Effector CD4-positive, alpha-beta T cell (primary cell): ENCODE results near the gene PLA2G6.
"Not testable (repeated sequence)": the region's sequence is repeated elsewhere in the genome, so short reads cannot be mapped to it uniquely, and the experiment has no call there.

Experiments used
- DNase-seq: peaks from one replicate; pipeline ENCODE4 v3.0.0-alpha.2; 2020

Gene PLA2G6

DNA sequence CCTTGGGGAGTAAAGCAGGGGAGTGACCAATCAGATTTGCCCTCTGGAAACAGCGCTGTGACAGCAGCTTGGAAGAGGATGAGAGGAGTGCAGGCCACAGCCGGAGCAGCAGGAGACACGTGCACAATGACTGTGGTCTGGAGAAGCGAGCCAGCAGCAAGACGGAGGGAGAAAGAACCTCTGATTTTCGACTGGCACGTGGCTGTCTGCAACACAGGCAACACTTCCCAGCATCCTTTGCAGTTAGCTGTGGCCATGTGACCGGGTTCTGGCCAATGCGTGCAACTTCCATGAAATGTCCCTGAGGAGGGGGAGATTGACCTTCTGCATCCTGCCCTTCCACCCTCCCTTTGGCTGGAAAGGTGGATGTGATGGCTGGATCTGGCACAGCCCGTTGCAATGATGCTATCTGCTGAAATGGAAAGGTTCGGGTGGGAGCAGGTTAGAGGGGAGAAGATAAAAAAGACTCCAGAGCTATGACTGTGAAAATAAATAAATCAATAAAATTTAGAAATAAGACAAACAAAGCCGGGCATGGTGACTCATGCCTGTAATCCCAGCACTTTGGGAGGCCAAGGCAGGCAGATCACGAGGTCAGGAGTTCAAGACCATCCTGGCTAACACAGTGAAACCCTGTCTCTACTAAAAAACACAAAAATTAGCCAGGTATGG, 15.6 kb downstream of the PLA2G6 start:
- DNase-seq = no peak

DNA sequence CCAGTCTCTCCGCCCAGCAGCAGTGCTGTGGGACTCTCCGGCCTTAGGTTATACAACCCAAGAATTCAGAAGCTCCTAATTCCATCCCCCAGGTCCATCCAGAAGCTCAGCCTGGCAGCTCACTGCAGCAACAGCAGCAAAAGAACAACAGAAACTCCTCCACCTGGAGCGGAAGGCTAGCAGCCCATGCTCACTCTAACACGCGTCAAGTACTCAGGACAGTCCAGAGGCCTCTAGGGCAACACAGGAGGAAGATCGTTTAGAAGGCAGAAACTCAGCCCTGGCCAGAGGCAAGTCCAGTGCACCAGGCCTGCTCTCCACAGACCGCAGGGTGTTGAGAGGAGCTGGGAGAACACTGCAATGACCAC, 17.1 kb downstream of the PLA2G6 start:
- no peak for DNase-seq

DNA sequence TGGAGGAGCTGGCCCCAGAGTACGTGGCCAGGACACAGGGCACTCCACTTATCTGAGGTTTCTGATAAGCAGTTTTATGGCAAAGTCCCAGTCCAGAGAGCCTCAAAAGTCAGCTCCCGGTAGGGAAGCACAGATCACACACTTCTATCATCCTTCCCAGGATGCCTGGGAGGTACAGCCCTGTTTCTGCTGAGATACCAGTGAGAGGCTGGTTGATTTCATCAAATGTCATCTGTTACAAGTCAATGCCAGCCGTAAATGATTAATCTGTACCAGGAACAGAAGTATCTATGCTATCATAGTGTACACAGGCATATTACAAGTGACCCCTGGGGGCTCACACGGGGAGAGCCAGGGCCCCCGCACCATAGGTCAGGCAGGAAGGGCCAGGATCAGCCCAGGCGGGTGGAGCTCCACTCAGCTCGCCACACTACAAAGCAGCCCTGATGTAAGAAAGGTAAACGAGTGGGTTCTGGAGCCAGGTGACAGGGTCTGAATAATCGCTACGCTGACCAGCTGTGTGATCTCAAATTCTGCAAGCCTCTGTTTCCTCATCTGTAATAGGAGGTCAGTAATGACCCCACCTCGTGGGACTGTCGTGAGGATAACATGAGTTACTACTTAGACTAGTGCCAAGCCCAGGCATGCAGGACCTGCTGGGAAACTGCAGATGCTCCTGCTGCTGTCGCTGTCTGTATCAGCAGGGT, 17.6 kb downstream of the PLA2G6 start:
- no peak for DNase-seq

GRCh38 chr22:38162881-38163843, 18.5 kb downstream of the PLA2G6 start:
- no peak for DNase-seq

GRCh38 chr22:38155703-38156102, 25.9 kb downstream of the PLA2G6 start:
- DNase-seq = no peak

- not testable (repeated sequence) for DNase-seq
Measured at GRCh38 chr22:38154563-38154915, 27.1 kb downstream of the PLA2G6 start.

DNA sequence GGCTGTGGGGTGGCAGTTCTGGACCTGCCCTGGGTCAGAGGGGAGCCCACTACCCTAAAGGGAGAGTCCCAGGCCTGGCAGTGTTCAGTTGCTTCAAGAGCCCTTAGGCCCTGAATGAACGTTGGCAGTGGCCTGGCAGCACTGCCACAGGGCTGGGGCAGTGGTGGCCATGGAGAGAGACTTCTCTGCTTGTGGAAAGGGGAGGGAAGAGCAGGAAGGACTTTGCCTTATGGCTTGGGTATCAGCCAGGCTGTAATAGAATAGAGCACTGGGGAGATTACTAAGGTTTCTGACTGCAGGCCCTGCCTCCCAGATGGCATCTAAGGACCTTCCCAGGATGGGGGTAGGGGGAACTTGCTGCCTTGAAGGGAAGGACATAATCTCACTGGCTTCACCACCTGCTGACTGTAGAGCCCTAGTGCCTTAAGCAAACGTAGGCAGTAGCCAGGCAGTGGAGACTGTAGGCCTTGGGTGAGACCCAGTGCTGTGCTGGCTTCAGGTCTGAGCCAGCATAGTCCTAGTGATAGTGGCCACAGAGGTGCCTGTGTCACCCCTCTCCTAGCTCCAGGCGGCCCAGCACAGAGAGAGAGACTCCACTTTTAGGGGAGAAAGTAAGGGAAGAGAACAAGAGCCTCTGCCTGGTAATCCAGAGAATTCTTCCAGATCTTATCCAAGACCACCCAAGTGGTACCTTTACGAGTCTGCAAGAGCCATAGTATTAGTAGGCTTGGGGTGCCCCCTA, 27.6 kb downstream of the PLA2G6 start:
- no peak for DNase-seq

- DNase-seq = no peak
Measured at GRCh38 chr22:38151126-38151500, 30.5 kb downstream of the PLA2G6 start.

GRCh38 chr22:38148245-38148644, 33.4 kb downstream of the PLA2G6 start:
- no peak for DNase-seq

DNA sequence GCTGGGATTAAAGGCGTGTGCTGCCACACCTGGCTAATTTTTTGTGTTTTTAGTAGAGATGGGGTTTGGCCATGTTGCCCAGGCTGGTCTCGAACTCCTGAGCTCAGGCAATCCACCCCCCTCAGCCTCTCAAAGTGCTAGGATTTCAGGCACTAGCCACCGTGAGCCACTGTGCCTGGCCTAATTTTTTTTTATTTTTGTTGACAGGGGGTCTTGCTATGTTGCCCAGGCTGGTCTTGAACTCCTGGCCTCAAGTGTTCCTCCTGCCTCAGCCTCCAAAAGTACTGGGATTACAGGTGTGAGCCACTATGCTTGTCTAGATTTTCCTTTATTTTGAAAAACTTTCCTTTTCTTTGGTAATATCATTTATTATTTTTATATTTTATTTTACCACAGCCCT, 35.5 kb downstream of the PLA2G6 start:
- not testable (repeated sequence) for DNase-seq

GRCh38 chr22:38144025-38144405, 37.6 kb downstream of the PLA2G6 start:
- no peak for DNase-seq

GRCh38 chr22:38142606-38143005, 39.0 kb downstream of the PLA2G6 start:
- no peak for DNase-seq

DNA sequence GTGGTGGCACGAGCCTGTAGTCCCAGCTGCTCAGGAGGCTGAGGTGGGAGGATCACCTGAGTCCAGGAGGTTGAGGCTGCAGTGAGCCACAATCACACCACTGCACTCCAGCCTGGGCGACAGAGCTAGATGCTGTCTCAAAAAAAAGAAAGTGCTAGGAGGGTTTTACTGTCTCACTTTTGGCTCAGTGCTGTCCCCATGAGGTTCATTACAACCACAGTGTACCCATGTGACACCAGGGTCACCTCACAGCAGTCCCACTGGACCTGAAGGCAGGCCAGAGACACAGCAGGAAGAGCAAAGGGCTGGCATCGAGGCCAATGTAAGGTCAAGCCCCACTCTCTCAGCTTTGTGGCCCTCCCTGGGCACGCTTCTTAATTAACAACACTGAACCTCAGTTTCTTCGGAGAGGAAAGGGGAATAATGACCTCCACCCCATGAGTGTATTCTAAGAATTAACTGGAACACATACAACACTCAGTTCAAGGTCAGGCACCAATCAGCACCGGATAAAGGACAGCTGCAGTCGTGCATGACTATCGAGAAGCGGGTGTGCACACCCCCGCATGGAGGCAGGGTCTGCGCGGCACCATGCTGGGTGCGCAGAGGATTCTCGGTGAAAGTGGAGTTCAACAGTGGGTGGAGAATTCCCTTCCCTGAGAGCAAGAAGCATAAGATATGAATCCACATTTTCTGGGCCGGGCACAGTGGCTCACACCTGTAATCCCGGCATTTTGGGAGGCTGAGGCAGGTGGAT, 40.2 kb downstream of the PLA2G6 start:
- no peak for DNase-seq

- no peak for DNase-seq
Measured at GRCh38 chr22:38139901-38140300, 41.7 kb downstream of the PLA2G6 start.

DNA sequence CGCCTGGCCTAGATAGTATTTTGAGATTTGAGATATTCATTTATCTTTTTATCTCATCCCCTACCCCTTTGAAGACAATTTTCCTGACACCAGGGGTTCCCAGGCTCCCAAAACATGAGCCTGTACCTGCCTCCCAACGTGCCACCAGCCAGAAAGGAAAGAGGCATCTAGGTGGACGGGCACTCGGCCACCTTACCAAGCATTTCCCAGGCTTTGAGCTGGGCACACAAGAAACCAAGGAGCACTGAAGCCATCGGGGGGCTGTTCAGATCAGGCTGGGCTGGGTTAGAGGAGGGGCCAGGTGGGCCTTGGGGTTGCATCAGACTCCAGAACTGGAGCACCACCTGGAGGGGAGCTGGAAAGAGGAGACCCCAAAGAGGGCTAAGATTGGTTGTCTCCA, 42.7 kb downstream of the PLA2G6 start:
- DNase-seq = no peak

GRCh38 chr22:38137876-38138687, 43.5 kb downstream of the PLA2G6 start:
- no peak for DNase-seq

GRCh38 chr22:38136607-38137006, 45.0 kb downstream of the PLA2G6 start:
- no peak for DNase-seq

DNA sequence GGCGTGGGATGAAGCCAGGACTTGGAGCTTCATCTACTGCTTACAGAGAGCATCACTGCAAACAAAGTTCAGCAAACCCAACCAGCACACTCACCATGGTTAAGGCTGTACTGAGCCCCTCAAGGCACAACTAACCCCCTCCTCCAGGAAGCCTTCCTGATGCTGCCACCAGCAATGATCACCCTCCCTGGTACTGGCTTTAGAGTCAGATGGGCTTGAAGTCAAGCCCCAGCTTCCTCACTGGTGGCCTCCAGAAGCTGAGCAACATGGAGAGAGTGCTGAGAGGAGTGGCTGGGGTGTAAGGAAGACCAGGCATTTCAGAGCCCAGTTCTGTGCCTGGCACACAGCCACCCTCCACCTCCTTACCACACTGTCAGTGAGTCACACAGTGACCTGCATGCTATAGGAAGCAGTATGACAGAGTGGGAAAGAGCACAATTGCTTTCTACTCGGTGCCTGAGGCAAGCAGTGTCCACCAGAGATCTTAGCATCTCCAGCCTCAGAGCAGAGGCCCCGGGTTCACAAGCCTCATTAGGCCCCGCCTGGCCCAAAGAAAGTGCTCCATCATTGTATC, 46.4 kb downstream of the PLA2G6 start:
- DNase-seq = no peak

GRCh38 chr22:38133331-38133730, 48.3 kb downstream of the PLA2G6 start:
- DNase-seq = no peak

- no peak for DNase-seq
Measured at GRCh38 chr22:38132794-38133193, 48.8 kb downstream of the PLA2G6 start.

- no peak for DNase-seq
Measured at GRCh38 chr22:38132136-38132535, 49.5 kb downstream of the PLA2G6 start.
